B cell (primary cell): ENCODE measurements around the gene CARHSP1. TPM values are rescaled to one million over a fixed set of nuclear protein-coding genes. Genes with fewer than 3 reads are reported as not detected.

Source experiments
- ATAC-seq: fragments of 200-7000 bp; cut with Tn5 transposase; one replicate; pipeline ENCODE4 v1.10.0; 2021; ENCODE audit warnings: low read depth, mild to moderate bottlenecking, moderate number of reproducible peaks, moderate library complexity
- CTCF ChIA-PET: fragments of 350-600 bp; sonication (Branson Sonifier 250); formaldehyde crosslinking; loops from one replicate; lab custom pipeline; 2021; ENCODE audit warnings: antibody characterized with exemption, inconsistent platforms; lab: Charles Lee
- POLR2A ChIA-PET: fragments of 350-600 bp; sonication (Branson Sonifier 250); formaldehyde crosslinking; loops from one replicate; lab custom pipeline; 2021; ENCODE audit warnings: antibody characterized with exemption; lab: Charles Lee
- DNase-seq: peaks from one replicate; pipeline ENCODE4 v3.0.0; 2013
- H2AFZ ChIP-seq: 2 replicates; pipeline ENCODE4 v1.6.1; 2012; ENCODE audit warnings: mild to moderate bottlenecking, low read depth, low read length; ENCODE audit not compliant: insufficient read depth, poor library complexity, severe bottlenecking
- H3K27ac ChIP-seq, 2 donors: 1 replicate in 1 of 2; 2 replicates in 1 of 2; pipeline ENCODE4 v1.5.1; 2012 to 2013; ENCODE audit warnings: low read length in 2 of 2, mild to moderate bottlenecking in 2 of 2, moderate library complexity in 1 of 2
- H3K27me3 ChIP-seq, 4 experiments: fragments of 200-600 bp in 1 of 4; sonication (generic) in 1 of 4; replicated peaks in 1 of 4; 1 replicate in 2 of 4; 2 replicates in 2 of 4; pipeline versions ENCODE4 v1.6.1 to v1.7.0; 2013 to 2016; ENCODE audit warnings: low read length in 3 of 4, mild to moderate bottlenecking in 2 of 4, mixed read lengths in 1 of 4, moderate library complexity in 1 of 4; ENCODE audit not compliant: insufficient read depth in 4 of 4, control insufficient read depth in 3 of 4; ENCODE audit errors: control extremely low read depth in 1 of 4
- H3K36me3 ChIP-seq, 2 experiments: replicated peaks in 1 of 2; 1 replicate in 1 of 2; 2 replicates in 1 of 2; pipeline versions ENCODE4 v1.6.1 to v1.7.1; 2013; ENCODE audit warnings: low read length in 1 of 2; ENCODE audit not compliant: insufficient read depth in 2 of 2, control insufficient read depth in 1 of 2; ENCODE audit errors: control extremely low read depth in 1 of 2, extremely low read depth in 1 of 2
- H3K4me1 ChIP-seq, 2 donors: fragments of 200-600 bp in 1 of 2; sonication (generic) in 1 of 2; 1 replicate in 1 of 2; 2 replicates in 1 of 2; pipeline versions ENCODE4 v1.5.1 to v1.6.1; 2013 to 2017; ENCODE audit warnings: low read length in 2 of 2; ENCODE audit not compliant: control insufficient read depth in 2 of 2, insufficient read depth in 2 of 2
- H3K4me2 ChIP-seq: replicated peaks from 2 replicates; pipeline ENCODE3; 2012; ENCODE audit warnings: mild to moderate bottlenecking, low read depth, low read length; ENCODE audit not compliant: poor library complexity, severe bottlenecking
- H3K4me3 ChIP-seq, 5 experiments: fragments of 200-600 bp in 1 of 5; sonication (generic) in 1 of 5; 1 replicate in 3 of 5; 2 replicates in 2 of 5; pipeline versions ENCODE4 v1.5.1 to v1.7.0; 2011 to 2016; ENCODE audit warnings: low read length in 4 of 5, mild to moderate bottlenecking in 4 of 5, low read depth in 2 of 5, control low read depth in 1 of 5, moderate library complexity in 1 of 5; ENCODE audit not compliant: insufficient read depth in 1 of 5; ENCODE audit errors: control extremely low read depth in 1 of 5, extremely low read depth in 1 of 5
- H3K79me2 ChIP-seq: fragments of 200-600 bp; sonication (generic); one replicate; pipeline ENCODE4 v1.6.0; 2016; ENCODE audit warnings: low read length; ENCODE audit not compliant: control insufficient read depth, insufficient read depth
- H3K9ac ChIP-seq: fragments of 200-600 bp; sonication (generic); 2 replicates; pipeline ENCODE4 v1.6.1; 2017; ENCODE audit warnings: mild to moderate bottlenecking, low read length, moderate library complexity
- H3K9me3 ChIP-seq, 3 donors: one replicate each; pipeline versions ENCODE4 v1.6.1 to v1.7.1; 2013; ENCODE audit warnings: low read length in 2 of 3; ENCODE audit not compliant: control insufficient read depth in 2 of 3, insufficient read depth in 1 of 3; ENCODE audit errors: control extremely low read depth in 1 of 3
- H4K20me1 ChIP-seq: 2 replicates; pipeline ENCODE4 v1.6.0; 2012; ENCODE audit warnings: mild to moderate bottlenecking, low read length; ENCODE audit not compliant: insufficient read depth, control insufficient read depth, poor library complexity, severe bottlenecking
- H3K27ac Mint-ChIP-seq: one replicate; pipeline ENCODE4 v1.8.0; 2021; ENCODE audit warnings: mixed read lengths
- H3K27me3 Mint-ChIP-seq: one replicate; pipeline ENCODE4 v1.8.0; 2021; ENCODE audit warnings: mixed read lengths
- H3K4me1 Mint-ChIP-seq: one replicate; pipeline ENCODE4 v1.8.0; 2021; ENCODE audit warnings: mixed read lengths
- H3K4me3 Mint-ChIP-seq: one replicate; pipeline ENCODE4 v1.8.0; 2021; ENCODE audit warnings: mixed read lengths
- H3K9me3 Mint-ChIP-seq: one replicate; pipeline ENCODE4 v1.8.0; 2022; ENCODE audit warnings: mixed read lengths; ENCODE audit not compliant: insufficient read depth
- CTCF ChIP-seq: fragments of 200-600 bp; IDR thresholded peaks from one replicate; pipeline ENCODE4 v1.8.0; 2022; ENCODE audit warnings: antibody characterized with exemption, mild to moderate bottlenecking
- EZH2 ChIP-seq: IDR thresholded peaks from 2 replicates; pipeline ENCODE4 v1.6.1; 2012; ENCODE audit warnings: borderline replicate concordance, low read depth, mild to moderate bottlenecking, moderate library complexity, low read length; ENCODE audit not compliant: insufficient read depth, poor library complexity, severe bottlenecking
- WGBS: methylation state at CpG from one replicate; pipeline ENCODE4 v1.1.5; 2013; ENCODE audit warnings: missing lambda C conversion rate; ENCODE audit not compliant: insufficient coverage; 5-methylcytosine and 5-hydroxymethylcytosine counted together
- intact Hi-C: fragments of 100-400 bp; cut with micrococcal nuclease; formaldehyde crosslinking; loops from one replicate; pipeline ENCODE4 v1.10.0; 2022
- polyA plus RNA-seq: library from polyadenylated mRNA; depleted of rRNA; stranded (reverse); fragments of >200 nt; gene quantifications from 2 replicates; pipeline ENCODE4 v1.2.3, GENCODE V29; 2012
- total RNA-seq, 2 donors: library from RNA; stranded (reverse); fragments of 120-200 nt in 1 of 2; gene quantifications; 1 replicate in 1 of 2; 2 replicates in 1 of 2; pipeline versions ENCODE4 v1.2.3 to v1.2.4, GENCODE V29; 2013 to 2022

CARHSP1 gene
- total and polyA plus RNA-seq, 2 donors (not counting 1 experiment from before 2014, with no cell fraction given) = 26.5 to 63.1 TPM

GRCh38 chr16:8893976-8894690 is 25.3 kb upstream of the CARHSP1 start:
- ATAC-seq (no peak), DNase-seq (no peak)
- H3K27ac ChIP-seq = no peak overlapping the region
- POLR2A ChIA-PET = no interaction called here
- H3K4me2 ChIP-seq = no peak overlapping the region
- Mint-ChIP-seq H3K27ac (no peak overlapping the region), H3K4me3 (no peak overlapping the region), H3K4me1 (peaks cover 36% of the 10 kb centered on the region), H3K9me3 (peaks cover 3% of the 10 kb centered on the region), H3K27me3 (no peaks in the 10 kb centered on the region)
- TF ChIP-seq CTCF (no peak), EZH2 (no peak)
- peaks cover 12% of the 10 kb centered on the region for H3K79me2 ChIP-seq
- peaks cover 78% of the 10 kb centered on the region for H4K20me1 ChIP-seq
- H3K4me3 ChIP-seq = no peak overlapping the region
- H2AFZ ChIP-seq = no peak overlapping the region
- intact Hi-C loops = loop anchor here (5.0 kb wide), 3 partner anchors 272 to 1983 kb away; partner anchors contain the start of genes CIITA, GRIN2A and METTL22
- CTCF ChIA-PET = interaction anchor here (1.5 to 4.0 kb wide), 4 partner anchors 21 to 240 kb away, joined by 4 to 24 read pairs (median 16); no protein-coding TSS in a partner anchor
- no peak overlapping the region for H3K9ac ChIP-seq
- 86% methylated on average over 9 of the region's 14 CpGs for WGBS
- no peaks in the 10 kb centered on the region for H3K27me3 ChIP-seq
- H3K4me1 ChIP-seq = peaks cover 18 to 40% of the 10 kb centered on the region in 2 donors
- peaks cover 2 to 75% of the 10 kb centered on the region in 2 experiments for H3K36me3 ChIP-seq
- peaks cover 0 to 3% (median 0%) of the 10 kb centered on the region in 3 donors for H3K9me3 ChIP-seq

- Histone ChIP-seq H3K27me3 (no peaks in the 10 kb centered on the region), H3K27ac (no peak overlapping the region), H3K4me2 (no peak overlapping the region), H3K36me3 (peaks cover 2 to 68% of the 10 kb centered on the region in 2 experiments), H4K20me1 (peaks cover 79% of the 10 kb centered on the region), H3K9ac (no peak overlapping the region), H3K4me3 (no peak overlapping the region), H2AFZ (no peak overlapping the region), H3K4me1 (peaks cover 18 to 40% of the 10 kb centered on the region in 2 donors), H3K79me2 (peaks cover 12% of the 10 kb centered on the region), H3K9me3 (peaks cover 0 to 3% (median 0%) of the 10 kb centered on the region in 3 donors)
- 89% methylated on average over 9 of the region's 9 CpGs for WGBS
- intact Hi-C loops = loop anchor here (5.0 kb wide), 3 partner anchors 271 to 1984 kb away; partner anchors contain the start of genes CIITA, GRIN2A and METTL22
- H3K4me3 Mint-ChIP-seq = no peak overlapping the region
- no peak overlapping the region for H3K27ac Mint-ChIP-seq
- H3K4me1 Mint-ChIP-seq = peaks cover 36% of the 10 kb centered on the region
- peaks cover 3% of the 10 kb centered on the region for H3K9me3 Mint-ChIP-seq
- no peaks in the 10 kb centered on the region for H3K27me3 Mint-ChIP-seq
- DNase-seq = no peak
- ATAC-seq = no peak
- TF ChIP-seq CTCF = no peak
- TF ChIP-seq EZH2 = no peak
- POLR2A ChIA-PET = no interaction called here
- CTCF ChIA-PET = interaction anchor here (1.2 to 4.0 kb wide), 8 partner anchors 21 to 245 kb away, joined by 3 to 44 read pairs (median 12); no protein-coding TSS in a partner anchor
These were observed 24.6 kb upstream of the CARHSP1 start for GRCh38 chr16:8893426-8893825.
